Activated CD4-positive, alpha-beta T cell treated with anti-CD3 and anti-CD28 coated beads for 24 hours (primary cell): ENCODE data around the gene SRSF4.
A peak's percentile ranks its signal among the peaks of the same experiment; 100 is the strongest.
"Not testable (repeated sequence)": the region's sequence is repeated elsewhere in the genome, so short reads cannot be mapped to it uniquely, and the experiment has no call there.

Source experiments
- DNase-seq, 2 donors: peaks; one replicate each; pipeline ENCODE4 v3.0.0-alpha.2; 2020; ENCODE audit warnings: low read depth in 2 of 2

The SRSF4 gene

GRCh38 chr1:29181413-29182225, at the start of gene SRSF4:
Gene SRSF4 (minus strand): TSS chr1:29181900. CDS start chr1:29181752, 148 bp downstream.
- peak; percentile 97 to 98 for DNase-seq

- DNase-seq, result peak; percentile 93
Observed at GRCh38 chr1:29230553-29231378, 49.1 kb upstream of the SRSF4 start, which contains the start of gene MECR. Gene MECR (minus strand): TSS chr1:29230934. CDS start chr1:29230906, 28 bp downstream.

GRCh38 chr1:29230204-29230552, 48.5 kb upstream of the SRSF4 start:
- DNase-seq, result no peak

GRCh38 chr1:29227511-29227910, 45.8 kb upstream of the SRSF4 start:
- DNase-seq, result no peak

GRCh38 chr1:29225361-29225760, 43.7 kb upstream of the SRSF4 start:
- DNase-seq, result no peak

GRCh38 chr1:29224356-29224837, 42.7 kb upstream of the SRSF4 start:
- no peak for DNase-seq

GRCh38 chr1:29223521-29223920, 41.8 kb upstream of the SRSF4 start:
- no peak for DNase-seq

GRCh38 chr1:29222686-29223085, 41.0 kb upstream of the SRSF4 start:
- DNase-seq, result no peak

GRCh38 chr1:29222260-29222659, 40.6 kb upstream of the SRSF4 start:
- not testable (repeated sequence) for DNase-seq

- DNase-seq, result no peak
Observed at GRCh38 chr1:29221296-29221695, 39.6 kb upstream of the SRSF4 start.

- DNase-seq, result no peak
Observed at GRCh38 chr1:29218223-29218622, 36.5 kb upstream of the SRSF4 start.

- DNase-seq, result no peak
Observed at GRCh38 chr1:29217633-29218032, 35.9 kb upstream of the SRSF4 start.

GRCh38 chr1:29213055-29213454, 31.4 kb upstream of the SRSF4 start:
- no peak for DNase-seq

GRCh38 chr1:29211086-29212030, 29.7 kb upstream of the SRSF4 start:
- DNase-seq, result no peak

- no peak for DNase-seq
Observed at GRCh38 chr1:29210278-29211085, 28.8 kb upstream of the SRSF4 start.

GRCh38 chr1:29209173-29209572, 27.5 kb upstream of the SRSF4 start:
- no peak for DNase-seq

GRCh38 chr1:29208442-29208841, 26.7 kb upstream of the SRSF4 start:
- no peak for DNase-seq

GRCh38 chr1:29202584-29203340, 21.1 kb upstream of the SRSF4 start:
- peak; percentile 86 to 96 for DNase-seq

GRCh38 chr1:29202053-29202452, 20.4 kb upstream of the SRSF4 start:
- DNase-seq, result no peak

- no peak for DNase-seq
Observed at GRCh38 chr1:29201595-29202051, 19.9 kb upstream of the SRSF4 start.
